ENCODE data around the gene TMEM132C.

- TF ChIP-seq ZNF132 (tag by site-specific recombination; IDR thresholded peaks at IDR 0.05; ENCODE audit: borderline replicate concordance) (no peak), ZNF549 (tag by site-specific recombination; IDR thresholded peaks at IDR 0.05) (no peak), CTCF (tag by site-specific recombination; IDR thresholded peaks at IDR 0.05) (no peak), ZNF596 (tag by site-specific recombination; IDR thresholded peaks at IDR 0.05) (no peak), ZNF37A (tag by site-specific recombination; IDR thresholded peaks at IDR 0.05) (no peak), ZNF580 (tag by site-specific recombination; IDR thresholded peaks at IDR 0.05) (no peak), ZNF692 (tag by site-specific recombination; IDR thresholded peaks at IDR 0.05) (no peak), PBX3 (CRISPR knock-in tag; IDR thresholded peaks at IDR 0.05) (no peak), YY1 (tag by site-specific recombination; IDR thresholded peaks at IDR 0.05) (no peak), ZNF211 (tag by site-specific recombination; IDR thresholded peaks at IDR 0.05; ENCODE audit: low read depth) (no peak), BCL11A (tag by site-specific recombination; IDR thresholded peaks at IDR 0.05; ENCODE audit: low read depth) (no peak)
Observed at GRCh38 chr12:128694445-128694844, 427.5 kb downstream of the TMEM132C start.

Measured in HEK293 (cell line).